HG02885 (cell line): ENCODE data around the gene GRB10.

ENCODE experiments used
- ATAC-seq: cut with Tn5 transposase; IDR thresholded peaks from one replicate; pipeline ENCODE4 v1.9.1; 2021; ENCODE audit warnings: mild to moderate bottlenecking; ENCODE audit not compliant: unreplicated experiment, poor library complexity

The GRB10 gene

GRCh38 chr7:50782375-50783208 is at the start of gene GRB10:
GRB10 (minus strand) TSS chr7:50782896; CDS start chr7:50732322, 50,574 bp downstream.
- no peak for ATAC-seq

- no peak for ATAC-seq
Measured at GRCh38 chr7:50828801-50829200, 46.1 kb upstream of the GRB10 start.

- ATAC-seq: no peak
Measured at GRCh38 chr7:50828116-50828515, 45.4 kb upstream of the GRB10 start.

- ATAC-seq: no peak
Measured at GRCh38 chr7:50827281-50827680, 44.6 kb upstream of the GRB10 start.

GRCh38 chr7:50826371-50827172 is 43.9 kb upstream of the GRB10 start:
- ATAC-seq: no peak

- no peak for ATAC-seq
Measured at GRCh38 chr7:50825465-50825864, 42.8 kb upstream of the GRB10 start.

GRCh38 chr7:50824882-50825281 is 42.2 kb upstream of the GRB10 start:
- ATAC-seq: no peak

- ATAC-seq: no peak
Measured at GRCh38 chr7:50822706-50823105, 40.0 kb upstream of the GRB10 start.

GRCh38 chr7:50822110-50822509 is 39.4 kb upstream of the GRB10 start:
- ATAC-seq: no peak

- no peak for ATAC-seq
Measured at GRCh38 chr7:50821457-50822008, 38.8 kb upstream of the GRB10 start.

GRCh38 chr7:50818324-50818723 is 35.6 kb upstream of the GRB10 start:
- no peak for ATAC-seq

GRCh38 chr7:50817561-50817960 is 34.9 kb upstream of the GRB10 start:
- no peak for ATAC-seq

- no peak for ATAC-seq
Measured at GRCh38 chr7:50815138-50815537, 32.4 kb upstream of the GRB10 start.

- ATAC-seq: no peak
Measured at GRCh38 chr7:50814166-50814565, 31.5 kb upstream of the GRB10 start.

GRCh38 chr7:50812841-50813475 is 30.3 kb upstream of the GRB10 start:
- ATAC-seq: no peak

GRCh38 chr7:50812094-50812493 is 29.4 kb upstream of the GRB10 start:
- ATAC-seq: no peak

- no peak for ATAC-seq
Measured at GRCh38 chr7:50808282-50808888, 25.7 kb upstream of the GRB10 start.

- no peak for ATAC-seq
Measured at GRCh38 chr7:50807026-50807730, 24.5 kb upstream of the GRB10 start.

- no peak for ATAC-seq
Measured at GRCh38 chr7:50806143-50806542, 23.4 kb upstream of the GRB10 start.
